Muscle layer of duodenum (tissue), 2 donors: Measurements from ENCODE around the gene DAZL.

Source experiments
- H3K27ac ChIP-seq: one replicate; pipeline ENCODE4 v1.7.0; 2013; ENCODE audit warnings: mild to moderate bottlenecking, low read length
- H3K27me3 ChIP-seq: one replicate; pipeline ENCODE4 v1.7.0; 2013; ENCODE audit warnings: low read depth, mild to moderate bottlenecking, control low read depth, low read length
- H3K36me3 ChIP-seq, 2 donors: one replicate each; pipeline ENCODE4 v1.7.0; 2013; ENCODE audit warnings: low read length in 2 of 2, control low read depth in 1 of 2, mild to moderate bottlenecking in 1 of 2; ENCODE audit not compliant: insufficient read depth in 2 of 2, control insufficient read depth in 1 of 2
- H3K4me1 ChIP-seq, 2 donors: one replicate each; pipeline ENCODE4 v1.7.0; 2013; ENCODE audit warnings: low read length in 2 of 2, mild to moderate bottlenecking in 2 of 2, control low read depth in 1 of 2, moderate library complexity in 1 of 2; ENCODE audit not compliant: insufficient read depth in 2 of 2, control insufficient read depth in 1 of 2
- H3K4me3 ChIP-seq, 2 donors: one replicate each; pipeline ENCODE4 v1.7.0; 2013; ENCODE audit warnings: low read length in 2 of 2, low read depth in 1 of 2, mild to moderate bottlenecking in 1 of 2
- H3K9me3 ChIP-seq, 2 donors: one replicate each; pipeline ENCODE4 v1.7.0; 2013; ENCODE audit warnings: low read length in 2 of 2, control low read depth in 1 of 2, mild to moderate bottlenecking in 1 of 2; ENCODE audit not compliant: control insufficient read depth in 1 of 2
- donor health status: healthy.

DAZL gene

DNA sequence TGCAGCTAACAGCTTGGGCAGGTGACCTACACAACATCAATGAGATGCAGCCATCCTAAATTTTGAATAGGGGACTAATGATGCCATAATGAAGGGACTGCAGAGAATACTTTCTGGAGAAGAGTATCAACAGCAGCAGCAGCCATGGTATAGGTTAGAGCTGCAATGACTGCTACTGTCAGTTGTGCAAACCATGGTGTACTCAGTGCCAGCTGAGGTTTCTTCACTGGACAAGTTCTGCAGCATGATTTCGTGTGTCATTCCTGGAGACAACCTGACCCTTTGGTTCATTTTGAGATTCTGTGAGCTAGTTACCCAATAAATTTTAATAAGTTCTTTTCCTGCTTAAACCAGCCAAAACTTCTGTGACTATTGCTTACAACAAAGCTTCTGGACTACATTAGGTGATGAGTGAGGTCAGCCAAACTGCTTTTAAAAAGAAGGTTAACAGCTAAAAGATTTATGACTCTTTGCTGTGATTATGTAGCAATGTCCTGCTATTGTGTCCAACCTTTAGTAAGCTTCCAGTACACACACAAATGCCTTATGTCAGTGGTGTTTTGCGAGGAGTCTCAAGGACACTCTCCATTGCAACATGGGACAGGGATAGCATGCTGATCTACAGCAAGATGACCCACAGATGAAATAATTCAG lies 4.8 kb upstream of the DAZL start:
- Histone ChIP-seq H3K4me3 (no peak overlapping the region), H3K27ac (no peak overlapping the region), H3K4me1 (peaks cover 0 to 7% of the 10 kb centered on the region in 2 donors), H3K9me3 (no peaks in the 10 kb centered on the region), H3K36me3 (no peaks in the 10 kb centered on the region), H3K27me3 (no peaks in the 10 kb centered on the region)

DNA sequence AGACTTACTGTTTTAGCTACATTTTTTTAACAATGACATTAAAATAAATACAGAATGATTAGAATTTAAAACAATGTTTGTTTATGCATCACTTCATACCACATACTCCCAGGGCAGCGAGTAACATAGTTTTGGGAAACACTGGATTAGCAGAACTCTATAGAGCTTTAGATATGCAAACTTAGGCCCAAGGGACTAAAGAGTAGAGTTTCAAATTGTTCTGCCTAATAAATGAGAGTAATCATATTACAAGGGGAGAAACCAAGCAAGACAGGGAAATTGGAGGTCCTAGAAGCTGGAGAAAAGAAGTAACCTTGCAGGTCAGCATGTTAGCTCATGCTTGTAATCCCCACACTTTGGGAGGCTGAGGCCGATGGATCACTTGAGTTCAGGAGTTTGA lies 3.6 kb upstream of the DAZL start:
- no peak overlapping the region for H3K27ac ChIP-seq
- no peaks in the 10 kb centered on the region for H3K9me3 ChIP-seq
- no peaks in the 10 kb centered on the region for H3K36me3 ChIP-seq
- H3K4me3 ChIP-seq = no peak overlapping the region
- H3K4me1 ChIP-seq = peaks cover 0 to 7% of the 10 kb centered on the region in 2 donors
- H3K27me3 ChIP-seq = no peaks in the 10 kb centered on the region

DNA sequence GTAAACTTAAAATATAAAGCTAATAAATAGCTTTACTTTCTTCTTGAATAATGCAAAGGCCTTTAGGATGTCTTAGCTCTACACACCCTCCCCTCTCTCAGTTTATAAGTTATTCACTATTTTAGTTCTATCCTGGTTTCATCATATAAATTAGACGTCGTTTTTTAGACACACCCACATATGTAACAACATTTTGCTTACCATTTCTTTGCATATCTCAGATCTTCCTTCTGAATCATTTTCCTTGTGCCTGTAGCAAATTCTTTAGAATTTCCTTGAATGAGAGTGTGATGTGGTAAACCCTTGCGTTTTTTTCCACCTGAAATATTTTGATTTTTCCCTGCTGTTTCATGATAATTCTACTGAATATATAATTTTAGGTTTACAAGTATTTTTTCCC lies 2.5 kb upstream of the DAZL start:
- Histone ChIP-seq H3K4me3 (no peak overlapping the region), H3K36me3 (no peaks in the 10 kb centered on the region), H3K4me1 (peaks cover 0 to 7% of the 10 kb centered on the region in 2 donors), H3K27me3 (no peaks in the 10 kb centered on the region), H3K9me3 (no peaks in the 10 kb centered on the region), H3K27ac (no peak overlapping the region)

DNA sequence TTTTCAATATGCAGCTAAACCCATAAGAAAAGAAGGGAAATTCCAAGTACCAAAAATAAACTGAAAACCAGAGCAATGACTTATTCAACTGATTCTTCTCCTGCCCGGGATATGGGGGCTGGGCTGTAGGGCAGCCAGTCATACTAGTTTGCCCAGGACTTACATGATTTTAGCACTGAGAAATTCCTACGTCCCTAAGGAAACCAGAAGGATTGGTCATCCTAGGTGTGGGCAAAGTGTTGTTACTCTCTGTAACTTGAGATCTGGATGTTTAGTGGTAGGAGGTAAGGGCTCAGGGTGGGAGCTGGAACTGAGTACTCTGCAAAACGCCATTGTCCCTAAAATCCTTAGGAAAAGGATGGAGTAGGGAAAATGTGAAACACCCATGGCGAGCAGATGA lies 1.2 kb upstream of the DAZL start:
- H3K4me1 ChIP-seq = peaks cover 0 to 7% of the 10 kb centered on the region in 2 donors
- no peaks in the 10 kb centered on the region for H3K9me3 ChIP-seq
- no peaks in the 10 kb centered on the region for H3K27me3 ChIP-seq
- no peak overlapping the region for H3K4me3 ChIP-seq
- no peaks in the 10 kb centered on the region for H3K36me3 ChIP-seq
- H3K27ac ChIP-seq = no peak overlapping the region

DNA sequence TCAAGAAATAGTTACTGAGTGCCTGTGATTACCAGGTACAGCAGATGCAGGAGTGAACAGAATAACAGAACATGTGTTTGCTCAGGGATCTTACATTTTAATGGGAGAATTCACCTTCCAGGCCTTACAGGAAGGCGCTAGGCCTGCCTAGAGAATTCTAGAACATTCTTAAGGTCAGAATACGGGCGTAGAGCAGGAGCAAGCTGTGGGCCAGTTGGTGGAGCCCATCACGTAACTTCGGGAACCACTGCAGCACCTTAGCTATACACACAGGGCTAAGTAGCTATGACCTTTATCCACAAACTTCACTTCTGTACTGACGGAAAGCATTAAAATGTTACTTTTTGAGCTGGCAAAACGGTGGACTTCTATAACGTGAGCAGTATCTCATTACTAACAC lies 743 bp upstream of the DAZL start:
- H3K9me3 ChIP-seq = no peaks in the 10 kb centered on the region
- H3K36me3 ChIP-seq = no peaks in the 10 kb centered on the region
- H3K27me3 ChIP-seq = no peaks in the 10 kb centered on the region
- H3K4me3 ChIP-seq = no peak overlapping the region
- no peak overlapping the region for H3K27ac ChIP-seq
- peaks cover 0 to 7% of the 10 kb centered on the region in 2 donors for H3K4me1 ChIP-seq

DNA sequence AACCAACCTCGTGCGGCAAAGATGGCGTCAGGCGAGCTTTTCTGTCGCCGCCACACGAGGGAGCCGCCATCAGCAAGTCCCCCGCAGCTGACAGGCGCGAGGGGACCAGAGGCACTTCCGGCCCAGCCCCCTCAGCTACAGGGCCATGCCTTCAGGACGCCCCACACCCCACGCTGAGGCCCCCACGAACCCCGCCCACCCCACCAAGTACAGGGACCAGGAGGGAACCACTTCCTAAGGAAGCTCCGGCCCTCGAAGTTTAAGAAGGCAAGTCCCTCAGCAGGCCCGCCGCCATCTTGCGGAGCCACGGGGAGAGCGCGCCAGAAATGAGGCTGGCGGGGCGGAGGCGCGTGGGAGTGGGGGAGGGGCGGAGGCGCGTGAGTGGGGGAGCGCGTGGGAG lies 790 bp downstream of the DAZL start:
- Histone ChIP-seq H3K27me3 (no peaks in the 10 kb centered on the region), H3K9me3 (no peaks in the 10 kb centered on the region), H3K4me3 (no peak overlapping the region), H3K27ac (no peak overlapping the region), H3K36me3 (no peaks in the 10 kb centered on the region), H3K4me1 (no peaks in the 10 kb centered on the region)

DNA sequence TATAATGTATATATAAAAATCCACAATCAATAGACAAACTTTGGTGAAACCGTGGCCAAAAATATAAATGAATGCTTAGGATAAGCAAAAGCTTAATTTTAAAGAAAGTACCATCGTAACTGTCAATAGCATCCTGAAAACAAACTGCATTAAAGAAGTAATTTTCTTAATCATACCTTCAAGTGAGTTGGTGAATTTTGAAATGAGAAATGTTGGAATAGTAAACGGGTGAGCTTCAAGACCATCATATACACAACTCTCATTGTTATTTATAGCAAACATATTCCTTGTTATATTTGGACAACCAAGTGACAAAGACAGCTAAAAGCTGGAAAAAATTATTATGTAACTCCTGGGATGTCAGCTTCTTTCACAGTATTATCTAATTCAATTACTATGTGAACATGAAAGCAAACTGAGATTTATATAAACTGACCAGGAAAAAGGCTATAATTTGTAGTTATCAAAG lies 3.7 kb downstream of the DAZL start:
- Histone ChIP-seq H3K27me3 (no peaks in the 10 kb centered on the region), H3K4me3 (no peak overlapping the region), H3K4me1 (no peaks in the 10 kb centered on the region), H3K9me3 (no peaks in the 10 kb centered on the region), H3K27ac (no peak overlapping the region), H3K36me3 (no peaks in the 10 kb centered on the region)

DNA sequence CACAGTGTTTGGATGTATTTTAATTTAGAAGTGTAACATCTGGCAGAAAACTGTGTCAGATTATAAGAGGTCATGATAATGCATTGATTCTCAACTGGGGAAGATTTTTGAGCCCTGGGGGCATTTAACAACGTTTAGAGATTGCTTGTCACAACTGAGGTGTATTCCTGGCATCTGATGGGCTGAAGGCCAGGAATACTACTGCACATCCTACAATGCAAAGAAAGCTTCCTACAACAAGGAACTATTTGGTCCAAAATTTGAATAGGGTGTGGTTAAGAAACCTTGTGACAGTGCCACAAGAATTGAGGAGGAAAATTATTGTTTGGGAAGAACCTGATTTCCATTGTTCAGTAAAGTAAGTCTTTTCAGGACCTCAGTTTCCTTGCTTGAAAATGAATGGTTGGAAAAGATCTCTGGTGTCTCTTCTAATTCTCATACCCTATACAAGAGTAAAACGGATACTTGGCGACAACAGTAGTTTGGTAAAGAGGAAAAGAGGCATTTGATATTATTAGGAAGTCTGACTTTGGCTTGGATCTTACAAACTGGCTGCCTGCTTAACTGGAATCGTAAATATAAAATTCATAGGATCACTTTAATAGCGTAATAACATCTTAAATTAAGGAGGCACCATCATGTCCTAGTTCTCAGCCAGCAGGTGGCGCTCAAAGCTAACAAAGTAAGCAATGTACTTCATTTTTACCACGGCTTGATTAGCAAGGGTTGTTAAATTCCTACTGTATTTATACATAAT lies 4.3 kb downstream of the DAZL start:
- no peak overlapping the region for H3K4me3 ChIP-seq
- no peaks in the 10 kb centered on the region for H3K36me3 ChIP-seq
- no peak overlapping the region for H3K27ac ChIP-seq
- no peaks in the 10 kb centered on the region for H3K9me3 ChIP-seq
- H3K27me3 ChIP-seq = no peaks in the 10 kb centered on the region
- no peaks in the 10 kb centered on the region for H3K4me1 ChIP-seq

DNA sequence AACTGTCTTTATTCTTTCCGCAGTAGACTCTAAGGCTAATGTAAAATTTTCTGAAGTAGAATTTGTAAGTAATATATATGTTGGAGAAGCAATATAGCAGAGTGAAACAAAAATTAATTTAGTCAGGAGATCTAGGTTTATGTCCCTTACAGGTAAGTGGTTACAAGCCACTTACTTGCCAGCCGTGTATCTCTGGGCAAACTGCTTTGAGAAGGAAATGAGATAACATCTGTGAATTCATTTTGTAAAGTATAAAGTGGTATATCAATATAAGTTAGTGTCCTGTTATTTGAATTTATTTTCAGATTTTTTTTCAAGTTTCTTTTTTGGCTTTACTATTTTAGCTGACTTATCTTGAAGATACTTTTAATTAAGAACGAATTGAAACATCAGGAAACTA lies 5.5 kb downstream of the DAZL start:
- H3K9me3 ChIP-seq = no peaks in the 10 kb centered on the region
- no peaks in the 10 kb centered on the region for H3K36me3 ChIP-seq
- H3K27ac ChIP-seq = no peak overlapping the region
- no peaks in the 10 kb centered on the region for H3K4me1 ChIP-seq
- no peaks in the 10 kb centered on the region for H3K27me3 ChIP-seq
- H3K4me3 ChIP-seq = no peak overlapping the region

DNA sequence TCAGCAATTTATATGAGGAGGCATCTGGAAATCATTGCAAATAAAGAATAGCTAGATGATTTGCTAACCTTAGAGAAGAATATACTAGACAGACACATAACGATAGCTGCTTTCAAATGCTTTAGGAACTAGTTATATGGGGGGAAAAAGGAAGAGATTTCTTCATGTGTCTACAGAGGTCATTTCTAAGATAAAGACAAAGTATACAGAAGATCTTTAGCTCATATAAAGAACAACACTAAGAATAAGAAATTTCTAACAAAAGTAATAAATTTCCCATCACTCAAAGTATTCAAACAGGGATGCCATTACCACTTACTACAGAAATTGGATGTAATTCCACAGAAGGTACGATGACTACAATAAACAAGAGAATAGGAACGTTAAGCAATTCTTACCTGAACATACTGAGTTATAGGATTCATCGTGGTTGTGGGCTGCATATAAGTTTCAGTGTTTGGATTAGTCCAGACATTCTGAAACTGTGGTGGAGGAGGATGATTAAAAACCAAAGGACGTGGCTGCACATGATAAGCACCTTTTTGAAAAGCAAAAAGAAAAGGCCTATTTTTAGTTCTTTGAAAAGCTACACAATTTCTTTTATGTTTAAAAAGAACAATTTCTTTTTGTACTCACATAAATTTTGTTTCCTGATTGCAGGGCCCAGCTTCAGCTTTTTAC lies 8.7 kb downstream of the DAZL start:
- H3K27ac ChIP-seq = no peak overlapping the region
- H3K4me3 ChIP-seq = no peak overlapping the region
- H3K27me3 ChIP-seq = no peaks in the 10 kb centered on the region
- no peaks in the 10 kb centered on the region for H3K9me3 ChIP-seq
- H3K36me3 ChIP-seq = no peaks in the 10 kb centered on the region
- no peaks in the 10 kb centered on the region for H3K4me1 ChIP-seq

DNA sequence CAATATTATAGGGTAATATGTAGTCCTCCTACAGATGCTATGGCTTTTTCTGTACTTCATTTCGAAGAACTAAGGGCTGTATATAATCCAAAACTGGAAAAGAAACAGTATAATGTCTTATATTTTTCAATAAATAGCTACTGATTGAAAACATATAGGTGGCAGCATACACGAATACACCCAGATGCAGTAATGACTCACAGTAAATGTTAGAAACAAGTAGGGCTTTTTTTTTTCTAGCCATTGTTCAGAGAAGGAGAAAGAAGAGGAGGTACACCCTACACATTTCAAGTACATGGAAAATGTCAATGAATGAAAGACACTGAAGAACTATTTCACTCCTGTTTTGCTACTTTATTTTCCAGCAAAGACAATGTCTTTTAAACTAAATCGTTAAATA lies 9.4 kb downstream of the DAZL start:
- H3K4me3 ChIP-seq = no peak overlapping the region

More for the DNA sequence above, 9.4 kb downstream of the DAZL start:
- H3K9me3 ChIP-seq = no peaks in the 10 kb centered on the region
- no peaks in the 10 kb centered on the region for H3K4me1 ChIP-seq
- H3K36me3 ChIP-seq = no peaks in the 10 kb centered on the region
- no peak overlapping the region for H3K27ac ChIP-seq
- H3K27me3 ChIP-seq = no peaks in the 10 kb centered on the region
